Activated B cell treated with CpG ODN at 0.5 μM for 24 hours (primary cell): ENCODE measurements around the gene ARL3. TPM values are rescaled to one million over a fixed set of nuclear protein-coding genes. Genes with fewer than 3 reads are reported as not detected.
"Not testable (repeated sequence)": the region's sequence is repeated elsewhere in the genome, so short reads cannot be mapped to it uniquely, and the experiment has no call there.

Experiments
- ATAC-seq: fragments of 200-7000 bp; cut with Tn5 transposase; one replicate; pipeline ENCODE4 v1.10.0; 2021; ENCODE audit warnings: low read depth, mild to moderate bottlenecking, moderate library complexity
- CTCF ChIA-PET: fragments of 350-600 bp; sonication (Branson Sonifier 250); formaldehyde crosslinking; loops from one replicate; lab custom pipeline; 2021; ENCODE audit warnings: antibody characterized with exemption; lab: Charles Lee
- POLR2A ChIA-PET: fragments of 350-600 bp; sonication (Branson Sonifier 250); formaldehyde crosslinking; loops from one replicate; lab custom pipeline; 2021; ENCODE audit warnings: antibody characterized with exemption; lab: Charles Lee
- DNase-seq: peaks from one replicate; pipeline ENCODE4 v3.0.0; 2022
- H3K27ac Mint-ChIP-seq: one replicate; pipeline ENCODE4 v1.8.0; 2020; ENCODE audit warnings: mixed read lengths
- H3K27me3 Mint-ChIP-seq: one replicate; pipeline ENCODE4 v1.8.0; 2021; ENCODE audit warnings: mixed read lengths
- H3K36me3 Mint-ChIP-seq: one replicate; pipeline ENCODE4 v1.8.0; 2021; ENCODE audit warnings: low read depth, mixed read lengths
- H3K4me1 Mint-ChIP-seq: one replicate; pipeline ENCODE4 v1.8.0; 2021; ENCODE audit warnings: mixed read lengths
- H3K4me3 Mint-ChIP-seq: one replicate; pipeline ENCODE4 v1.8.0; 2020; ENCODE audit warnings: mild to moderate bottlenecking, mixed read lengths
- H3K9me3 Mint-ChIP-seq: one replicate; pipeline ENCODE4 v1.8.0; 2020; ENCODE audit warnings: mixed read lengths
- intact Hi-C: fragments of 100-400 bp; cut with micrococcal nuclease; formaldehyde crosslinking; loops from one replicate; pipeline ENCODE4 v1.15.1; 2024
- total RNA-seq: library from RNA; stranded (reverse); gene quantifications from 2 replicates; pipeline ENCODE4 v1.2.3, GENCODE V29; 2022
- TF ChIP-seq, protein P1 (sequence below): fragments of 200-600 bp; IDR thresholded peaks from one replicate; pipeline ENCODE4 v1.8.0; 2022; ENCODE audit warnings: antibody characterized with exemption, mild to moderate bottlenecking

ARL3 gene
- total RNA-seq, 1 donor from 2014 or later: 5.1 TPM

DNA sequence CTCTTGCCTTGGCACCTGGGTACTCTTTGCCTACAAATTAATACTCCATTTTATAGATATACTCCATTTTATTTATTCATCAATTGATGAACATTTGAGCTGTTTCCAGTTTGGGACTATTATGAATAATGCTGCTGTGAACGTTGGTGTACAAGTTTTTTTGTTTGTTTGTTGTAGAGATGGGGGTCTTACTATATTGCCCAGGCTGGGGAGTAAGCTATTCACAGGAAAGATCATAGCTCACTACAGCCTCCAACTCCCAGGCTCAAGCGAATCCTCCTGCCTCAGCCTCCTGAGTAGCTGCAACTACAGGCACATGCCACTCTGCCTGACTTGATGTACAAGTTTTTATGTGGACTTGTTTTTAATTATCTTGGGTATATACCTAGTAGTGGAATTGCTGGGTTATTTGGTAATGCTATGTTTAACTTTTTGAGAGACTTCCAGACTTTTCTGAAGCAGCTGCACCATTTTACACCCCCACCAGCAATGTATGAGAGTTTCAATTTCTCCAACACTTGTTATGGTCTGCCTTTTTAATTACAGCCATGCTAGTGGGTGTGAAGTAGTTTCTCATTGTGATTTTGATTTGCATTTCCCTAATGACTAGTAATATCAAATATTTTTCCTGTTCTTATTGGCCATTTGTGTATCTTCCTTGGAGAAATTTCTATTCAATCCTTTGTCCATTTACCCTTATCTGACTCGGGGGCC lies 45.5 kb upstream of the ARL3 start:
- ChIA-PET POLR2A (no interaction called here), CTCF (no interaction called here)
- Mint-ChIP-seq H3K4me3 (no peak overlapping the region), H3K9me3 (no peaks in the 10 kb centered on the region), H3K27ac (no peak overlapping the region), H3K36me3 (peaks cover 39% of the 10 kb centered on the region), H3K27me3 (no peaks in the 10 kb centered on the region), H3K4me1 (peaks cover 19% of the 10 kb centered on the region)
- TF ChIP-seq, protein P1, sequence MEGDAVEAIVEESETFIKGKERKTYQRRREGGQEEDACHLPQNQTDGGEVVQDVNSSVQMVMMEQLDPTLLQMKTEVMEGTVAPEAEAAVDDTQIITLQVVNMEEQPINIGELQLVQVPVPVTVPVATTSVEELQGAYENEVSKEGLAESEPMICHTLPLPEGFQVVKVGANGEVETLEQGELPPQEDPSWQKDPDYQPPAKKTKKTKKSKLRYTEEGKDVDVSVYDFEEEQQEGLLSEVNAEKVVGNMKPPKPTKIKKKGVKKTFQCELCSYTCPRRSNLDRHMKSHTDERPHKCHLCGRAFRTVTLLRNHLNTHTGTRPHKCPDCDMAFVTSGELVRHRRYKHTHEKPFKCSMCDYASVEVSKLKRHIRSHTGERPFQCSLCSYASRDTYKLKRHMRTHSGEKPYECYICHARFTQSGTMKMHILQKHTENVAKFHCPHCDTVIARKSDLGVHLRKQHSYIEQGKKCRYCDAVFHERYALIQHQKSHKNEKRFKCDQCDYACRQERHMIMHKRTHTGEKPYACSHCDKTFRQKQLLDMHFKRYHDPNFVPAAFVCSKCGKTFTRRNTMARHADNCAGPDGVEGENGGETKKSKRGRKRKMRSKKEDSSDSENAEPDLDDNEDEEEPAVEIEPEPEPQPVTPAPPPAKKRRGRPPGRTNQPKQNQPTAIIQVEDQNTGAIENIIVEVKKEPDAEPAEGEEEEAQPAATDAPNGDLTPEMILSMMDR: no peak
- no peak for ATAC-seq
- DNase-seq: no peak
- intact Hi-C loops: no loop called here

DNA sequence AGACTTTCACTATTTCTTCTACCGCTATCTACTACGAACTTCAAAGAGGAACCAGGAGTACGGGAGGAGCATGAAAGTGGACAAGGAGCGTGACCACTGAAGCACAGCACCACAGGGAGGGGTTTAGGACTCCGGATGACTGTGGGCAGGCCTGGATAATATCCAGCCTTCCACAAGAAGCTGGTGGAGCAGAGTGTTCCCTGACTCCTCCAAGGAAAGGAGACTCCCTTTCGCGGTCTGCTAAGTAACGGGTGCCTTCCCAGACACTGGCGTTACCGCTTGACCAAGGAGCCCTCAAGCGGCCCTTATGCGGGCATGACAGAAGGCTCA lies 44.7 kb upstream of the ARL3 start:
- H3K27me3 Mint-ChIP-seq, CTCF ChIA-PET, H3K9me3 Mint-ChIP-seq, intact Hi-C loops, POLR2A ChIA-PET, ATAC-seq, H3K27ac Mint-ChIP-seq, DNase-seq, H3K4me3 Mint-ChIP-seq: not testable (repeated sequence)
- Mint-ChIP-seq H3K4me1 (peaks cover 24% of the 10 kb centered on the region), H3K36me3 (peaks cover 37% of the 10 kb centered on the region)

DNA sequence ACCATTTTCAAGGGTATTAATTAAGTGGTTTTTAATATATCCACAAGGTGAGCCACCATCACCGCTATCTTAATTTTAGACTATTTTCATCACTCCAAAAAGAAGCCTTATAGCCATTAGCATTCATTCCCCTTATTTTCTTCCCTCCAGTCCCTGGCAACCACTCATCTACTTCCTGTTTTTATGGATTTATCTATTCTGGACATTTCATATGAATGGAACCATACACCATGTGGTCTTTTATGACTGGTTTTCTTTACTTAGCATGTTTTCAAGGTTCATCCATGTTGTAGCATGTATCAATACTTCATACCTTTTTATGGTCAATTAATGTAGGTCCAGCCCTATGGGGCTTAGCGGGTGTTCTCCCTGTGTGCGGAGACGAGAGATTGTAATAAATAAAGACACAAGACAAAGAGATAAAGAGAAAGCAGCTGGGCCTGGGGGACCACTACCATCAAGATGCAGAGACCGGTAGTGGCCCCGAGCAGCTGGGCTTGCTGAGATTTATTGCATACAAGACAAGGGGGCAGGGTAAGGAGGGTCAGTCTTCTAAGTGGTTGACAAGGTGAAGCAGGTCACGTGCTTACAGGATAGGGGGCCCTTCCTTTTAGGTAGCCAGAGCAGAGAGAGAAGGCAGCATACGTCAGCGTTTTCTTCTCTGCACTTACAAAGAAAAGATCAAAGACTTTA lies 44.2 kb upstream of the ARL3 start:
- peaks cover 28% of the 10 kb centered on the region for H3K4me1 Mint-ChIP-seq
- no peaks in the 10 kb centered on the region for H3K9me3 Mint-ChIP-seq
- intact Hi-C loops: no loop called here

DNA sequence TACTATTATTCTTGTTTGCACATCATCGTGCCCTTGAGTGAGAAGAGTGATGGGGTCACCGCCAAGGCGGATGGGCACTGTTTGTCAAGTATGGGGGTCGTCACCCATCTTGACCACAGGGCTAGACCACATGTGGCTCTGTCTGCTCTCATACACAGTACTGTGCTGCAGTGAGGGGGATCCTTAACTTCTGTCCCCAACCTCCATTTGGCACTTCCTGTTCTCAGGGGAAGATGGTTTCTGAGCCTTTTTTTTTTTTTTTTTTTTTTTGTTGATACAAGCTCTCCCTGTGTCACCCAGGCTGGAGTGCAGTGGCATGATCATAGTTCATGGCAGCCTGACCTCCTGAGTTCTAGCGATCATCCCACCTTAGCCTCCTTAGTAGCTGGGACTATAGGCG lies 43.1 kb upstream of the ARL3 start:
- Mint-ChIP-seq H3K27ac (no peak overlapping the region), H3K9me3 (no peaks in the 10 kb centered on the region), H3K27me3 (no peaks in the 10 kb centered on the region), H3K4me3 (no peak overlapping the region), H3K36me3 (peaks cover 36% of the 10 kb centered on the region), H3K4me1 (peaks cover 39% of the 10 kb centered on the region)
- ATAC-seq (no peak), DNase-seq (no peak)
- CTCF ChIA-PET: no interaction called here
- intact Hi-C loops: no loop called here
- POLR2A ChIA-PET: no interaction called here
- TF ChIP-seq, protein P1: no peak

More for the DNA sequence above, 44.2 kb upstream of the ARL3 start:
- TF ChIP-seq, protein P1: no peak
- no peak overlapping the region for H3K4me3 Mint-ChIP-seq
- no peak overlapping the region for H3K27ac Mint-ChIP-seq
- no peaks in the 10 kb centered on the region for H3K27me3 Mint-ChIP-seq
- peaks cover 35% of the 10 kb centered on the region for H3K36me3 Mint-ChIP-seq
- DNase-seq: no peak
- ChIA-PET CTCF (no interaction called here), POLR2A (no interaction called here)
- ATAC-seq: no peak

DNA sequence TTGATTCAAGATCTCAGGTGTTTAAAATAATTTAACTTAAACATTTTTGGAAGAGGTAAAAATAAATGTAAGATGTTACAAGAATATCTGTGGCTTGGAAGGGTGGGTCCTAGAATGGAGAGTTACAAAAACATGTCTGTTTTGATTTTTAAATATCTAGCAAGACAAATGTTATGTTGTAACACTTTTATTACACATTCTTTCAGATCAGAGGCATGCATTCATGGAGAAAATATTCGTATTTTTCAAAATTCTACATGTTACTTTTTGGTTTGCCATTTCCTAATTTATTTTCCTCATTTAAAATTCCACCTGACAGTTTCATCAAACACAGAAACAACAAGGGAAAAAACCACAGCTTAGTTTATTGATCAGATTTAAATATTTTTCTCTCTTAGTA lies 39.5 kb upstream of the ARL3 start:
- Mint-ChIP-seq H3K36me3 (peaks cover 32% of the 10 kb centered on the region), H3K4me1 (peaks cover 49% of the 10 kb centered on the region), H3K4me3 (no peak overlapping the region), H3K27me3 (no peaks in the 10 kb centered on the region), H3K9me3 (no peaks in the 10 kb centered on the region), H3K27ac (no peak overlapping the region)
- ATAC-seq: no peak
- intact Hi-C loops: loop anchor here (1.0 to 5.0 kb wide), 3 partner anchors 43 to 147 kb away; no protein-coding TSS in a partner anchor
- ChIA-PET CTCF (interaction anchor here (2.0 kb wide), 1 partner anchor 148 kb away, joined by 12 read pairs; no protein-coding TSS in a partner anchor), POLR2A (interaction anchor here (1.5 kb wide), 2 partner anchors 10 to 59 kb away, joined by 3 read pairs; partner anchors contain the start of gene WBP1L)
- TF ChIP-seq, protein P1: no peak
- DNase-seq: no peak
